SK-N-SH treated with all-trans-retinoic acid at 6 μM for 48 hours (cell line): ENCODE measurements around the gene DDX54.

ENCODE experiments used
- ARNTL ChIP-seq: fragments of 450-650 bp; formaldehyde crosslinking; IDR thresholded peaks from 2 replicates; pipeline ENCODE4 v1.5.0; 2020; ENCODE audit warnings: low read depth, mild to moderate bottlenecking, moderate library complexity, borderline replicate concordance
- GLIS3 ChIP-seq: fragments of 250-450 bp; sonication (Bioruptor Pico); IDR thresholded peaks from 2 replicates; pipeline ENCODE4 v1.5.0; 2020; ENCODE audit warnings: mild to moderate bottlenecking, moderate library complexity
- ISL1 ChIP-seq: fragments of 250-450 bp; sonication (Bioruptor Pico); IDR thresholded peaks from 2 replicates; pipeline ENCODE4 v2.1.2; 2022; ENCODE audit warnings: mild to moderate bottlenecking, moderate library complexity
- RARB ChIP-seq: fragments of 250-450 bp; sonication (Bioruptor Pico); IDR thresholded peaks from 2 replicates; pipeline ENCODE4 v1.8.0; 2021; ENCODE audit warnings: mild to moderate bottlenecking, moderate library complexity
- TF ChIP-seq, protein P1 (sequence below): fragments of 250-450 bp; sonication (Bioruptor Pico); IDR thresholded peaks from 2 replicates; pipeline ENCODE4 v1.8.0; 2021; ENCODE audit warnings: low read depth, mild to moderate bottlenecking, moderate library complexity, borderline replicate concordance

DNA sequence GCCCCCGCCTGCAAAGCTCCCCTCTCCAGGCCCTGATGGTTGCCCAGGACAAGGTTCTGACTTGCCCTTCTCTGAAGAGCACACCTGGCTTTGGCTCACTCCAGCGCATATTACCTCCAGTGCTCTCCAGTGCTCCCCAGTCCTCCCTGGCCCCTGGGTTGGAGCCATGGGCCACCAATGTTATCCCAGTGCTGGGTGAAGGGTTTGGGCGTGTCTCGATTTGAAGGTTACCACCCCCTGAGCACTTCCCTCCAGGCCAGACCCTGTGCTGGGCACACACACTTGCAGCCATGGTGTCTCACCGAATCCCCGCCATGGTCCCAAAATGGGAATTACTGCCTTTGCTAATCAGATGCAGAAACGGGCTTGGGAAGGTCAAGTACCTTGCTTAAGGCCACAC, 11.3 kb upstream of the DDX54 start:
- TF ChIP-seq GLIS3 (no peak), ARNTL (CRISPR knock-in tag) (no peak), RARB (no peak), ISL1 (CRISPR knock-in tag) (no peak)
- TF ChIP-seq, protein P1, sequence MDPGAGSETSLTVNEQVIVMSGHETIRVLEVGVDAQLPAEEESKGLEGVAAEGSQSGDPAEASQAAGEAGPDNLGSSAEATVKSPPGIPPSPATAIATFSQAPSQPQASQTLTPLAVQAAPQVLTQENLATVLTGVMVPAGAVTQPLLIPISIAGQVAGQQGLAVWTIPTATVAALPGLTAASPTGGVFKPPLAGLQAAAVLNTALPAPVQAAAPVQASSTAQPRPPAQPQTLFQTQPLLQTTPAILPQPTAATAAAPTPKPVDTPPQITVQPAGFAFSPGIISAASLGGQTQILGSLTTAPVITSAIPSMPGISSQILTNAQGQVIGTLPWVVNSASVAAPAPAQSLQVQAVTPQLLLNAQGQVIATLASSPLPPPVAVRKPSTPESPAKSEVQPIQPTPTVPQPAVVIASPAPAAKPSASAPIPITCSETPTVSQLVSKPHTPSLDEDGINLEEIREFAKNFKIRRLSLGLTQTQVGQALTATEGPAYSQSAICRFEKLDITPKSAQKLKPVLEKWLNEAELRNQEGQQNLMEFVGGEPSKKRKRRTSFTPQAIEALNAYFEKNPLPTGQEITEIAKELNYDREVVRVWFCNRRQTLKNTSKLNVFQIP = no peak
